GM19455 (cell line): ENCODE measurements around the gene STARD13.

Experiments
- ATAC-seq: cut with Tn5 transposase; IDR thresholded peaks from one replicate; pipeline ENCODE4 v1.9.1; 2021; ENCODE audit not compliant: unreplicated experiment

The STARD13 gene

DNA sequence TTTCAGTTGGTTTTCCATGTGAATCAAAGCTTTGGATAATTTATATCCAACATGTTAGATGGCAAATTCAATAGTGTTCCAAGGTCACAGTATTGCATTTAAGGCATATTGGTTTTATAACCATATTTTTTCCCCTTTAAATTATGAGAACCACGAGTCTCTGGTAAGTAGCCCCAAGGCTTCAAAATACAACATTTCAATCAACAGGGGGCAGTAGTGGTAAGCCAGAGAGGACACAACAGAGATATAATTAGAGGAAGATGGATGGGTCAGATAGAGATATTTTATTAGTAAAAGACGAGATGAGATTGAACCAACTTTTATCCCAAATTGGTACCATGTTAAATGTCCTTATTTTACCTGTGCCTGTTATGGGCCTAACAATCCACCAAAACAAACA, 216.2 kb downstream of the STARD13 start:
- ATAC-seq = no peak

DNA sequence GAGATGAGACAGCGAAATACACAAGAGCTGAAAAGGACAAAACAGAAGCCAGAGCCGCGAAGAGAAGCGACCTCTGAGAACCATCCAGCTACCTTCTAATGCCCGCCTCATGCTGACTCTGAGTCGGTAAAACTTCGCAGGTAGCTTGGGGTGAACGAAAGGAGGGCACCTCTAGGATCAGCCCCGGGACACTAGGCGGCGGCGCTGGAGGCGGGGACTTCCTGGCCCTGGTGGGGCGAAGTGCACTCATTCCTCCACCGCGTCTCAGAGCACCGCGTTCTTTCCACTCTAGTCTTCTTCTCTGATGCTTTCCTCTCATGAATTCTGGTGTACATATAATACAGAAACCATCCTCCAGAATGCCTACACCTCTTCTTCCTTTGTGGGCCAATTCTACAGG, 219.2 kb downstream of the STARD13 start:
- no peak for ATAC-seq

DNA sequence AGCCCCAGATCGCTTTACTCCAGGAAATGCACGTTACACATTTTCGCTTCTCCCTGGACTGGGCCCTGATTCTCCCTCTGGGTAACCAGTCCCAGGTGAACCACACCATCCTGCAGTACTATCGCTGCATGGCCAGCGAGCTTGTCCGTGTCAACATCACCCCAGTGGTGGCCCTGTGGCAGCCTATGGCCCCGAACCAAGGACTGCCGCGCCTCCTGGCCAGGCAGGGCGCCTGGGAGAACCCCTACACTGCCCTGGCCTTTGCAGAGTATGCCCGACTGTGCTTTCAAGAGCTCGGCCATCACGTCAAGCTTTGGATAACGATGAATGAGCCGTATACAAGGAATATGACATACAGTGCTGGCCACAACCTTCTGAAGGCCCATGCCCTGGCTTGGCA, 224.7 kb downstream of the STARD13 start:
- no peak for ATAC-seq

- no peak for ATAC-seq
Measured at GRCh38 chr13:33058776-33059327, 226.7 kb downstream of the STARD13 start.

- no peak for ATAC-seq
Measured at GRCh38 chr13:33057019-33057780, 228.4 kb downstream of the STARD13 start.

GRCh38 chr13:33053397-33054066, 232.0 kb downstream of the STARD13 start:
- ATAC-seq = no peak
